Activated CD8-positive, alpha-beta memory T cell treated with anti-CD3 and anti-CD28 coated beads, Interleukin-2, amount 50 U/mL, for 24 hours (primary cell): ENCODE data around the gene PSPN.
"Not testable (repeated sequence)": the region's sequence is repeated elsewhere in the genome, so short reads cannot be mapped to it uniquely, and the experiment has no call there.

Experiments
- DNase-seq: peaks from one replicate; pipeline ENCODE4 v3.0.0-alpha.2; 2020; ENCODE audit errors: extremely low read depth

The PSPN gene

GRCh38 chr19:6373096-6373812, 2.5 kb downstream of the PSPN start:
- peak; percentile 98 for DNase-seq

DNA sequence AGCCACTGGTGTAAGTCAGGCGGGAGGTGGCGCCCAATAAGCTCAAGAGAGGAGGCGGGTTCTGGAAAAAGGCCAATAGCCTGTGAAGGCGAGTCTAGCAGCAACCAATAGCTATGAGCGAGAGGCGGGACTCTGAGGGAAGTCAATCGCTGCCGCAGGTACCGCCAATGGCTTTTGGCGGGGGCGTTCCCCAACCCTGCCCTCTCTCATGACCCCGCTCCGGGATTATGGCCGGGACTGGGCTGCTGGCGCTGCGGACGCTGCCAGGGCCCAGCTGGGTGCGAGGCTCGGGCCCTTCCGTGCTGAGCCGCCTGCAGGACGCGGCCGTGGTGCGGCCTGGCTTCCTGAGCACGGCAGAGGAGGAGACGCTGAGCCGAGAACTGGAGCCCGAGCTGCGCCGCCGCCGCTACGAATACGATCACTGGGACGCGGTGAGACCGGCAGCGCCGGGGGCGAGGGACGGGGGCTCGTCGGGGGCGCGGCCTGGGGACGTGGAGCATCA, 3.1 kb downstream of the PSPN start, which contains the start of gene ALKBH7:
TSS of gene ALKBH7 (plus strand) at position 201 of the 502 bp plus-strand sequence. CDS start at position 228, 27 bp downstream.
- DNase-seq, result peak; percentile 94

- DNase-seq, result no peak
These were observed 11.4 kb downstream of the PSPN start for GRCh38 chr19:6364353-6364752.

DNA sequence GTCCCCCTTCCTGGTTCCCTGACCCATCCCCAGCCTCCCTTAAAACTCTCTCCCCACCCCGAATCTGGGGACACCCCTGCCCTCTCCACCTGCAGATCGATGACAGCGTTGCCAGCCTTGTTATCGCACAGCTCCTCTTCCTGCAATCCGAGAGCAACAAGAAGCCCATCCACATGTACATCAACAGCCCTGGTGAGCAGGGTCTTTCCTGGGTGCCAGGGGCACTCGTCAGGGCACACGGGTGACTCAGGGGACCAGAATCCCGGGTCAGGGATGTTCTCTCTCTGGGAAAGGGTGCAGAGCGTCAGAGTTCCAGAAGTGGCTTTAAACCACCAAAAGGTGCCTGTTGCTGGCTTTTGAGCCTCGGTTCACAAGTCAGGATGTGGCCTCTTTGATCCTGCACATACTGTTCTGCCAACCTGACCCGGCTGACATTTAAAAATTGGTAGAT, 13.4 kb downstream of the PSPN start:
- DNase-seq, result no peak

GRCh38 chr19:6362027-6362350, 13.7 kb downstream of the PSPN start:
- DNase-seq, result no peak

- not testable (repeated sequence) for DNase-seq
These were observed 14.9 kb downstream of the PSPN start for GRCh38 chr19:6360857-6361216.

DNA sequence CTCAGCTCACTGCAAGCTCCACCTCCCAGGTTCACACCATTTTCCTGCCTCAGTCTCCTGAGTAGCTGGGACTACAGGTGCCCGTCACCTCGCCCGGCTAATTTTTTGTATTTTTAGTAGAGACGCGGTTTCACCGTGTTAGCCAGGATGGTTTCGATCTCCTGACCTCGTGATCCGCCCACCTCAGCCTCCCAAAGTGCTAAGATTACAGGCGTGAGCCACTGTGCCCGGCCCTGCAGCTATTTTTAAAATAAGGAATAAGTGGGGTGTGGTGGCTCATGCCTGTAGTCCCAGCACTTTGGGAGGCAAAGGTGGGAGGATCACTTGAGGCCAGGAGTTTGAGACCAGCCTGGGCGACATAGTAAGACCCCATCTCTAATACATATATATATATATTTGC, 15.3 kb downstream of the PSPN start:
- DNase-seq, result not testable (repeated sequence)

DNA sequence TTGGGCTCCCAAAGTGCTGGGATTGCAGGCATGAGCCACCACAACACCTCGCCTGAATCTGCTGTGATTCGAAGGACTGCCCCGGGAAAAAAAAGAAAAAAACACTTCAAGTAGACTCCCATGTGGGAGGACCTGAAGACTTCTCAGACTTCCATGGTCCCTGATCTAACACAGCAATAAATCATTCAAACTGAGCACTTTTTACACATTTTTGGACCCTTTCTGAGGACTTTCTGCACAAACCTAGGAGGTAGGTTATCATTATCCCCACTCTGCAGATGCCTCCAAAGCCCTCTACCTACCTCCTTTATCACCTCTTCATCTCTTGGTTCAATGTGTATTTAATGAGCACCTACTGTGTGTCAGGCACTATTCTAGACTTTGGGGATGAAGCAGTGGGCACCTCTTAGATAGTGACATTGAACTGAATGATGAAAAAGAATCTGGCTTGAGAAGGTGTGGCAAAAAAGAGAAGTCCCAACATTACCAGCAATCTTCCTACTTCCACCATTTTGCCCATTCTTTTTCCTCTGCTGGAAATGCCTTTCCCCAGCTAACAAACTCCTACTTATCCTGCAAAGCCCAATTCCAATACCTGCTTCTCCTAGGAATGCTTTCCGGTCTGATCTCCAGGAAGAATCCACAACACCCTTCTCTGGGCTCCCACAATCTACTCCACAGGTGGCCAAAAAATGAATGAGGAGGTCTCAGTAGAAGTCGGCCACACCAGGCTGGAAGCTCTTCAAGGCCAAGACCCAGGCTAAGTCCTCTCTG, 16.0 kb downstream of the PSPN start:
- no peak for DNase-seq

GRCh38 chr19:6358003-6358402, 17.7 kb downstream of the PSPN start:
- no peak for DNase-seq

- no peak for DNase-seq
These were observed 18.6 kb downstream of the PSPN start for GRCh38 chr19:6357174-6357573.

- DNase-seq, result not testable (repeated sequence)
These were observed 20.3 kb downstream of the PSPN start for GRCh38 chr19:6355321-6356040.

GRCh38 chr19:6354098-6354674, 21.5 kb downstream of the PSPN start:
- no peak for DNase-seq

- no peak for DNase-seq
These were observed 23.2 kb downstream of the PSPN start for GRCh38 chr19:6352381-6353165.

GRCh38 chr19:6350688-6351087, 25.0 kb downstream of the PSPN start:
- DNase-seq, result no peak

DNA sequence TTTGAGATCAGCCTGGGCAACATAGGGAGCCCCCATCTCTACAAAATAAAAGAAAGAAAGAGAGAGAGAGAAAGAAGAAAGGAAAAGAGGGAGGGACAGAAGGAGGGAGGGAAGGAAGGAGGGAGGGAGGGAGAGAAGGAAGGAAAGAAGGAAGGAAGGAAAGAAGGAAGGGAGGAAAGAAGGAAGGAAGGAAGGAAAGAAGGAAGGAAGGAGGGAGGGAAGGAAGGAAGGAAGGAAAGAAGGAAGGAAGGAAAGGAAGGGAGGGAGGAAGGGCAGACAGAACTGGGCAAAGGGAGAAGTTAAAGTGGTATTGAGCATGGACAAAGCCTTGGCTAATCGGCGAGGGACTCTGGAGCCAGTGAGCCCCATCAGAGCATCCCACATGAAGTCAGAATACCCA, 26.5 kb downstream of the PSPN start:
- DNase-seq, result not testable (repeated sequence)

- no peak for DNase-seq
These were observed 32.3 kb downstream of the PSPN start for GRCh38 chr19:6343462-6343861.

- DNase-seq, result no peak
These were observed 35.1 kb downstream of the PSPN start for GRCh38 chr19:6340493-6341201.

GRCh38 chr19:6334490-6335285, 41.0 kb downstream of the PSPN start:
- DNase-seq, result no peak

DNA sequence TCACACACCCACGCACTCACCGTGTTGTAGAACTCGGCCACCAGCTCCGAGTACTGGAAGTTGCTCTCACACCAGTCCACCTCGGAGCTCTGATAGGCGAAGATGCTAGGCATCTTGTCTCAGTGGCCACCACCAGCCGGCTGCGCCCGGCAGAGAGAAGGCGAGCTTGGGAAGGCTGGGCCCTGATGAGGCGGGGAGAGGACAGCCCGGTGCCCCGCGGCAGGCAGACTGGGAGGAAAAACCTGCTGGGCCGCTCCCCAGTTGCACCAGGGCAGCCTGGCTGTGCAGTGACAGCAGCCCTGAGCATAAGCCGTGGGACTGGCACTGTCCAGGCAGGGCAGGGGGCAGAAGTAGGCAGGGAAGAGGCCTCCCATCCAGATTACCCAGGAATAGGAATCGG, 42.3 kb downstream of the PSPN start, which contains the start of gene ACER1:
TSS of gene ACER1 (minus strand) at position 174 of the 400 bp plus-strand sequence. CDS start at position 113, 61 bp downstream.
- DNase-seq, result no peak

DNA sequence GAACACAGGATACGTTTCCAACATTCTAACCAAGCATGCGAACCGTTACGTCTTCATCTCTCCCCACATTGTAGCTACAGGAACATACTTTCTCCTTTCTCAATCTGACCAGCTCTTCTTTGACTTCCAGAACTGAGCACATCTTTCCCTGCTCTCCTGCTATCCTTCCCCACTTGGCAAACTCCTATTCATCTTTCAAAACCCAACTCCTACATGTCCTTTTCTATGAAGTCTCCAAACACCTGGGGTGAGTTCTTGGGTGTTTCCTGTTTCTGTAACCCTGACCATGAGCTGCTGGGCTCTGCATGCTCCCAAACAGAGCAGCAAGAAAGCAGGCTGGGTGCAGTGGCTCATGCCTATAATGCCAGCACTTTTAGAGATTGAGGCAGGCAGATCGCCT, 48.9 kb downstream of the PSPN start:
- no peak for DNase-seq
